Mucosa of descending colon (tissue), 3 donors: ENCODE measurements around the gene PTPRT. TPM values are rescaled to one million over a fixed set of nuclear protein-coding genes. Genes with fewer than 3 reads are reported as not detected.

ENCODE experiments used
- ATAC-seq: fragments of 200-7000 bp; cut with Tn5 transposase; one replicate; pipeline ENCODE4 v1.9.1; 2020; ENCODE audit warnings: mild to moderate bottlenecking, moderate library complexity
- DNase-seq, 3 donors: peaks; one replicate each; pipeline ENCODE4 v3.0.0-alpha.2; 2020
- H3K36me3 ChIP-seq: fragments of 200-600 bp; one replicate; pipeline ENCODE4 v1.8.0; 2021; ENCODE audit warnings: low read depth, mild to moderate bottlenecking
- H3K4me1 ChIP-seq: fragments of 200-600 bp; one replicate; pipeline ENCODE4 v1.8.0; 2021; ENCODE audit warnings: low read depth, mild to moderate bottlenecking
- H3K4me3 ChIP-seq: fragments of 200-600 bp; one replicate; pipeline ENCODE4 v1.8.0; 2021; ENCODE audit warnings: mild to moderate bottlenecking
- H3K9me3 ChIP-seq: fragments of 200-600 bp; one replicate; pipeline ENCODE4 v1.8.0; 2021; ENCODE audit warnings: mild to moderate bottlenecking
- intact Hi-C, 2 donors: fragments of 100-400 bp; cut with DNase I in 1 of 2; cut with micrococcal nuclease in 1 of 2; formaldehyde crosslinking; loops; one replicate each; pipeline versions ENCODE4 v1.11.0 to v1.11.1; 2022; cut with DNase I, micrococcal nuclease
- total RNA-seq, 3 donors: library from RNA; stranded (reverse); fragmentation: NEBNext Ultra II Directional in 2 of 3; extraction: Animal tissue kit (Norgen Biotek cat#: 25700) in 2 of 3; gene quantifications; one replicate each; pipeline versions ENCODE4 v1.2.1 to v1.2.4, GENCODE V29; 2021 to 2023
- TF ChIP-seq, protein P1 (sequence below): fragments of 200-600 bp; IDR thresholded peaks from one replicate; pipeline ENCODE4 v1.8.0; 2022; ENCODE audit warnings: antibody characterized with exemption, mild to moderate bottlenecking
- donor health status: DM: no; HTN: no; CAD: no; lungs with moderate emphysema.
- donor health status: DM: no; HTN: no; CAD: no.
- donor health status: DM: no; HTN: yes; CAD: no.

Gene PTPRT
- total RNA-seq, 3 donors from 2014 or later: 0.19 to 0.43 (median 0.38) TPM

DNA sequence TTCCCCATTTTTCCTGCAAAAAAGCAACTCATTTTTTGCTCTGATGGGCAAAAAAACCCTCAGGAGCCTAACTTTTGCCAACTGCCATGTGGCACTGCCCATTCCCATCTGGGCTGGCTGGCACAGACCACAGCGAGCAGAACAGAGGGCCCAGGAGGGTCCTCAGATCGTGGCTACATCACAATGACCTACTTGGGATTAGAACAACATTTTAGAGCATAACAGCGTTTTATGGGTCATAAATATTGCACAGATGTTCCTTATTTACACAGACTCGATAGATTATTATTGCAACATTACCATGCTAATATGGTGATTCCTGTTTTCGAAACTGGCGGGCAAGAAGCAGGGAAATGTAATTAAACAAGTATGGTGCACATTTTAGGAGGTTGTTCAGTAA, 28.0 kb downstream of the PTPRT start:
- DNase-seq: no peak
- Histone ChIP-seq H3K4me3 (no peak overlapping the region), H3K9me3 (no peaks in the 10 kb centered on the region), H3K36me3 (no peaks in the 10 kb centered on the region), H3K4me1 (no peaks in the 10 kb centered on the region)
- ATAC-seq: no peak
- intact Hi-C loops: no loop called here
- TF ChIP-seq, protein P1, sequence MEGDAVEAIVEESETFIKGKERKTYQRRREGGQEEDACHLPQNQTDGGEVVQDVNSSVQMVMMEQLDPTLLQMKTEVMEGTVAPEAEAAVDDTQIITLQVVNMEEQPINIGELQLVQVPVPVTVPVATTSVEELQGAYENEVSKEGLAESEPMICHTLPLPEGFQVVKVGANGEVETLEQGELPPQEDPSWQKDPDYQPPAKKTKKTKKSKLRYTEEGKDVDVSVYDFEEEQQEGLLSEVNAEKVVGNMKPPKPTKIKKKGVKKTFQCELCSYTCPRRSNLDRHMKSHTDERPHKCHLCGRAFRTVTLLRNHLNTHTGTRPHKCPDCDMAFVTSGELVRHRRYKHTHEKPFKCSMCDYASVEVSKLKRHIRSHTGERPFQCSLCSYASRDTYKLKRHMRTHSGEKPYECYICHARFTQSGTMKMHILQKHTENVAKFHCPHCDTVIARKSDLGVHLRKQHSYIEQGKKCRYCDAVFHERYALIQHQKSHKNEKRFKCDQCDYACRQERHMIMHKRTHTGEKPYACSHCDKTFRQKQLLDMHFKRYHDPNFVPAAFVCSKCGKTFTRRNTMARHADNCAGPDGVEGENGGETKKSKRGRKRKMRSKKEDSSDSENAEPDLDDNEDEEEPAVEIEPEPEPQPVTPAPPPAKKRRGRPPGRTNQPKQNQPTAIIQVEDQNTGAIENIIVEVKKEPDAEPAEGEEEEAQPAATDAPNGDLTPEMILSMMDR: no peak

DNA sequence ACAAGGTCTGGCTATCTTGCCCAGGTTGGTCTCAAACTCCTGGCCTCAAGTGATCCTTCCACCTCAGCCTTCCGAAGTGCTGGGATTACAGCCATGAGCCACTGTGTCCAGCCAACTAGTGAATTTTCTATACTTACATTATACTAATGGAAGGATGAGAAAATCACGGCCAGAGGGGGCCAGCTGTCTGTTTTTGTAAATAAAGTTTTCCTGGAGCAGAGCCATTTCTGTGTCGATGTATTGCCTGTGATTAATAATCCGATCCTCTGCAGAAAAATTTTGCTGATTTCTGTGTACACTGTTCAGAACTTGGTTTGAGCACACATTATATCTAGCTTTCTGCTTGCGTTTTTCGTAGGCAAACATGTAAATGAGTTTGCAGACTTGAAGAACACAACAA, 28.8 kb downstream of the PTPRT start:
- ATAC-seq: no peak
- Histone ChIP-seq H3K4me1 (no peaks in the 10 kb centered on the region), H3K36me3 (no peaks in the 10 kb centered on the region), H3K9me3 (no peaks in the 10 kb centered on the region), H3K4me3 (no peak overlapping the region)
- intact Hi-C loops: no loop called here
- DNase-seq: no peak
- TF ChIP-seq, protein P1: no peak

DNA sequence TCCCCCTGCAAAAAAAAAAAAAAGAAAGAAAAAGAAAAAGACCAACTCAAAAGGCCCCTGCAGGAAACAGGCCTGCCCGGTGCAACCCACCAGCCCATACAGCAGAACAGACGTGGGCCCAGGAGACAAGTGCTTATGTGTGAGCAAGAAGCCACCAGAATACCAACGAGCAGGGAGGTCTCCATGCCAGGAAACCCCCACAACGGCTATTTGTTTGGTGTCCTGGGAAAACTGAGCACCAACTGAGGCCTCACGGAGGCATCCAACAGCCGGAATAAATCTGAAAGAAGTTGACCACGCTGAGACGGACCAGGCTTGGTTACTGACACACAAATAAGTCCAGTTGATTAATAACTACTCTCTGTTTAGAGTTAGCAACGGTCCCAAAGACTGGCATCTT, 29.7 kb downstream of the PTPRT start:
- Histone ChIP-seq H3K4me1 (no peaks in the 10 kb centered on the region), H3K4me3 (no peak overlapping the region), H3K36me3 (no peaks in the 10 kb centered on the region), H3K9me3 (no peaks in the 10 kb centered on the region)
- intact Hi-C loops: no loop called here
- ATAC-seq: no peak
- TF ChIP-seq, protein P1: no peak
- no peak for DNase-seq

DNA sequence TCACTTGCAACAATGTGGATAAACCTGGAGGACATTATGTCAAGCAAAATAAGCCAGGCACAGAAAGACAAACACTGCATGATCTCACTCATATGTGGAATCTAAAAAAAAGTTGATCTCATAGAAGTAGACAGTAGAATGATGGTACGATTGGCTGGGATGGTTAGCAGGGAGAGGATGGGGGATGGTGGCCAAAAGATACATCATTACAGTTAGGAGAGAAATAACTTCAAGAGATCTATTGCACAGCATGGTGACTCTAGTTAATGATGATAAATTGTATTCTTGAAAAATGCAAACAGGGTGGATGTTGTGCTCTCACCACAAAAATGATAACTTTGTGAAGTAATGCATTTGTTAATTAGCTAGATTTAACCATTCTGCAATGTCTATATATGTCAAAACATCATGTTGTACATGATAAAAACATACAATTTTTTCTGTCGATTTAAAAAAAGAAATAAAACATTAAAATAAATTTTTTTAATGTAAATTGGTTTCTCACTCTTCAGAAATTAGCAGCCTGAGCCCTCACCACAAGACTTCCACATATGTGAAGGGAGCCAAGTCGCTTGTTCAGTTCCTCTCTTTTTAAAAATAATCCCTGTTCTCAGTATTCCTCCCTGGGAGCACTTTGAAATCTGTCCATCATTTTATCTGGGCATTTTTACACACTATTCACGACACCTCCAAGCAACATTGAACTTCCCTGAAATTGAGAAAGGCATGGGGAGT, 34.2 kb downstream of the PTPRT start:
- no peaks in the 10 kb centered on the region for H3K9me3 ChIP-seq
- ATAC-seq: no peak
- intact Hi-C loops: no loop called here
- no peak overlapping the region for H3K4me3 ChIP-seq
- TF ChIP-seq, protein P1: no peak
- no peaks in the 10 kb centered on the region for H3K36me3 ChIP-seq
- H3K4me1 ChIP-seq: no peaks in the 10 kb centered on the region
- DNase-seq: no peak

DNA sequence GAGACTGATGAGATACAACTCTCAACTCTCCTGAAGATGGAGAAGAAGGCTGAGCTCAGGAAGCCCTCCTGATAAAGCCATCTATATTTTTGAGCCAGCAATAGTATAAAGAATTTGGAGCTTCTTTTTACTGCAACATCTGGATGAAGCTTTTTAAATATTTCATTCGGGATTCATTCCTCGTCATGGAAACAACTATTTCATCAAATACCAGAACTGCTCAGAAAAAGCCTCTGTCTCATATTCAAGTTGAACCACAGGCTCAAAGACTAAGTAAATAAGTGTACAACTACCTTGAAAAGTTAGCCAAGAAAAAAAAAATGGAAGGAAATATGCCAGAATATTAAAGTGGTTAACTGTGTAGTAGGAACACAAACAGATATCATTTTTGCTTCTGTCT, 37.8 kb downstream of the PTPRT start:
- intact Hi-C loops: no loop called here
- ATAC-seq (no peak), DNase-seq (no peak)
- H3K36me3 ChIP-seq: no peaks in the 10 kb centered on the region
- no peaks in the 10 kb centered on the region for H3K9me3 ChIP-seq
- no peak overlapping the region for H3K4me3 ChIP-seq
- TF ChIP-seq, protein P1: no peak
- H3K4me1 ChIP-seq: no peaks in the 10 kb centered on the region

DNA sequence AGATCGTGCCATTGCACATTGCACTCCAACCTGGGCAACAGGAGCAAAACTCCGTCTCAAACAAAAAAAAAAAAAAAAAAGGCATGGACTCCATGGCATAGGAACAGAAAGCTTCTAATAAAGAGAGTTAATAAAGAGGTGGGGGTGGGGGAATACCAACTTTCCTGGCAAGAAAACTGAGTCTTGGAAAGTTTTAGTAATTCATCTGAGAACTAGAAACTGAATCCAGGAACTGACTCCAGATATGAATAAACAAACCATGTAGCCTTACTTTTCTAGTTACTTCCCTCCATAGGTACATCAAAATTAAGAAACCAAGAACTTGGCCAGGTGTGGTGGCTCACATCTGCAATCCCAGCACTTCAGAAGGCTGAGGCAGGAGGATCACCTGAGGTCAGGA, 38.5 kb downstream of the PTPRT start:
- H3K36me3 ChIP-seq: no peaks in the 10 kb centered on the region
- TF ChIP-seq, protein P1: no peak
- no peak for DNase-seq
- ATAC-seq: no peak
- no peaks in the 10 kb centered on the region for H3K9me3 ChIP-seq
- no peaks in the 10 kb centered on the region for H3K4me1 ChIP-seq
- H3K4me3 ChIP-seq: no peak overlapping the region
- intact Hi-C loops: no loop called here
